Measurements from ENCODE around the gene FAM174C. TPM values are rescaled to one million over a fixed set of nuclear protein-coding genes. Genes with fewer than 3 reads are reported as not detected.
A peak's percentile ranks its signal among the peaks of the same experiment; 100 is the strongest.

FAM174C gene
- total and polyA plus RNA-seq, 2 donors (not counting 3 experiments of a cell fraction or from before 2014, with no cell fraction given), result 46.7 to 83.9 TPM

- POLR2A ChIA-PET, result interaction anchor here (0.6 to 2.3 kb wide), 8 partner anchors 9 to 521 kb away, joined by 3 to 24 read pairs (median 5); partner anchors contain the start of genes ATP5F1D and MIDN
- no peaks in the 10 kb centered on the region for H3K9me3 ChIP-seq (replicated peaks; ENCODE audit: control insufficient read depth, insufficient read depth, low read length)
- H3K27ac ChIP-seq (ENCODE audit: insufficient read depth, low read depth, low read length), result no peak overlapping the region
- no peaks in the 10 kb centered on the region for H3K9me1 ChIP-seq (replicated peaks; ENCODE audit: control insufficient read depth, extremely low read depth, insufficient read depth, low read length)
- H3K79me2 ChIP-seq (ENCODE audit: control insufficient read depth, insufficient read depth, low read length), result peaks cover 25% of the 10 kb centered on the region
- peak; percentile 52 for DNase-seq (ENCODE audit: low read depth, low spot score)
- peak; percentile 53 for FAIRE-seq
- dilution Hi-C loops (cut with MboI; ENCODE audit: extremely low pct_ligation_motif_present, low sequenced_read_pairs) (no loop called here), intact Hi-C loops (cut with micrococcal nuclease) (loop anchor here (1.0 kb wide), 3 partner anchors 18 to 46 kb away; no protein-coding TSS in a partner anchor)
- H3K9ac ChIP-seq (replicated peaks; ENCODE audit: extremely low read depth, insufficient read depth, low read length), result peak overlapping the region; percentile 13
- CTCF ChIA-PET, result interaction anchor here (0.6 to 7.2 kb wide), 12 partner anchors 8 to 321 kb away, joined by 3 to 1001 read pairs (median 7); partner anchors contain the start of genes ATP5F1D and FAM174C
- H3K4me2 ChIP-seq (ENCODE audit: insufficient read depth, low read length), result peak overlapping the region; percentile 43
- H3K27me3 ChIP-seq (ENCODE audit: control insufficient read depth in 2 of 2, insufficient read depth in 2 of 2, low read length in 2 of 2), result no peaks in the 10 kb centered on the region
- peaks cover 38% of the 10 kb centered on the region for H3K4me1 ChIP-seq (ENCODE audit: control insufficient read depth, extremely low read depth, insufficient read depth, low read length)
- H2AFZ ChIP-seq (ENCODE audit: low read depth, low read length), result peak overlapping the region; percentile 52
- BruUV-seq (replicated peaks), result no TSS peak
- H4K20me1 ChIP-seq (replicated peaks; ENCODE audit: control insufficient read depth, extremely low read depth, insufficient read depth, low read length), result no peaks in the 10 kb centered on the region
- peak overlapping the region; percentile 23 to 43 (median 37) for H3K4me3 ChIP-seq (replicated peaks in 1 of 3; ENCODE audit: insufficient read depth in 1 of 3, low read depth in 1 of 3, low read length in 3 of 3)
- TF ChIP-seq JUN (IDR thresholded peaks at IDR 0.05; ENCODE audit: borderline replicate concordance, insufficient read depth, insufficient read length, low read depth) (no peak), CTCF (IDR thresholded peaks at IDR 0.05; ENCODE audit: extremely low read depth in 1 of 2, insufficient read depth in 1 of 2, low read depth in 1 of 2, low read length in 2 of 2) (peak; percentile 87 to 92), MYC (IDR thresholded peaks at IDR 0.05; ENCODE audit: low read depth, low read length) (no peak), GATA2 (IDR thresholded peaks at IDR 0.05; ENCODE audit: insufficient read depth, insufficient read length, low read depth, low read length) (no peak), POLR2AphosphoS5 (IDR thresholded peaks at IDR 0.05; ENCODE audit: insufficient read depth, low read depth, low read length) (no peak), EZH2 (IDR thresholded peaks at IDR 0.05; ENCODE audit: borderline replicate concordance, low read depth, low read length, severe bottlenecking) (no peak), FOS (IDR thresholded peaks at IDR 0.05; ENCODE audit: borderline replicate concordance, insufficient read depth, low read length) (no peak), MAX (IDR thresholded peaks at IDR 0.05; ENCODE audit: insufficient read depth, insufficient read length) (peak; percentile 6), POLR2A (IDR thresholded peaks at IDR 0.05; ENCODE audit: low read depth, low read length) (no peak)
- H3K36me3 ChIP-seq (ENCODE audit: control insufficient read depth in 2 of 2, extremely low read depth in 1 of 2, insufficient read depth in 2 of 2, low read length in 2 of 2), result peaks cover 6 to 11% of the 10 kb centered on the region in 2 experiments
Observed at GRCh38 chr19:1266916-1267476, 8.3 kb upstream of the FAM174C start.
